PC-3 (cell line): ENCODE measurements around the gene OSCAR.
"Not testable (repeated sequence)": the region's sequence is repeated elsewhere in the genome, so short reads cannot be mapped to it uniquely, and the experiment has no call there.

Experiments
- CTCF ChIP-seq: fragments of 300-600 bp; sonication (generic); conservative IDR thresholded peaks from 2 replicates; pipeline ENCODE4 v1.5.1; 2017; ENCODE audit warnings: antibody characterized with exemption, low read depth, mild to moderate bottlenecking, low read length
- EZH2 ChIP-seq: fragments of 300-600 bp; sonication (generic); IDR thresholded peaks from one replicate; pipeline ENCODE4 v1.6.1; 2017; ENCODE audit warnings: antibody characterized with exemption, mild to moderate bottlenecking, low read length; ENCODE audit not compliant: unreplicated experiment

DNA sequence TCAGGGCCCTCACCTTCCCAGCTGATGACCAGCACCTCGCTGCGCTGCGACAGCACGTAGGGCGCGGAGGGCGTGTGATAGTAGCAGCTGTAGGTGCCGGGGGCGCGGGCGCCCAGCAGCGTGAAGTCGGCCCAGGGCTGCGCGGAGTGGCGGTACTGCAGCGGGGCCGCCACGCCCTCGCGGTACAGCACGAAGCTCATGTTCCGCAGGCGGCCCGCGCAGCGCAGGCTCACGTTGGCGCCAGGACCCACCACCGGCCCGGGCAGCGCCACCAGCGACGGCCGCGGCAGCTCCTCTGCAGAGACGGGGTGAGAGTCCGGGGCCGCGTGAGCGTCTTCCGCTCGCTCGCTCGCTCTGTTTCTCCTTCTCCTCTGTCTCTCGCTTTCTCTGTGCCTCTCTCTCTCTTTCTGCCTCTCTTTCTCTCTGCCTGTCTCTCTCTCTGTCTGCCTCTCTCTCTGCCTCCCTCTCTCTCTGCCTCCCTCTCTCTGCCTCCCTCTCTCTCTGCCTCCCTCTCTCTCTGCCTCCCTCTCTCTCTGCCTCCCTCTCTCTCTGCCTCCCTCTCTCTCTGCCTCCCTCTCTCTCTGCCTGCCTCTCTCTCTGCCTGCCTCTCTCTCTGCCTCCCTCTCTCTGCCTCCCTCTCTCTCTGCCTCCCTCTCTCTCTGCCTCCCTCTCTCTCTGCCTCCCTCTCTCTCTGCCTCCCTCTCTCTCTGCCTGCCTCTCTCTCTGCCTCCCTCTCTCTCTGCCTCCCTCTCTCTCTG, 4.6 kb downstream of the OSCAR start:
- TF ChIP-seq CTCF, EZH2: not testable (repeated sequence)
